Measurements from ENCODE around the gene CHD6. TPM values are rescaled to one million over a fixed set of nuclear protein-coding genes. Genes with fewer than 3 reads are reported as not detected.
A peak's percentile ranks its signal among the peaks of the same experiment; 100 is the strongest.

The CHD6 gene
- total RNA-seq, 6 donors from 2014 or later = 25.4 to 62.9 (median 35.3) TPM

DNA sequence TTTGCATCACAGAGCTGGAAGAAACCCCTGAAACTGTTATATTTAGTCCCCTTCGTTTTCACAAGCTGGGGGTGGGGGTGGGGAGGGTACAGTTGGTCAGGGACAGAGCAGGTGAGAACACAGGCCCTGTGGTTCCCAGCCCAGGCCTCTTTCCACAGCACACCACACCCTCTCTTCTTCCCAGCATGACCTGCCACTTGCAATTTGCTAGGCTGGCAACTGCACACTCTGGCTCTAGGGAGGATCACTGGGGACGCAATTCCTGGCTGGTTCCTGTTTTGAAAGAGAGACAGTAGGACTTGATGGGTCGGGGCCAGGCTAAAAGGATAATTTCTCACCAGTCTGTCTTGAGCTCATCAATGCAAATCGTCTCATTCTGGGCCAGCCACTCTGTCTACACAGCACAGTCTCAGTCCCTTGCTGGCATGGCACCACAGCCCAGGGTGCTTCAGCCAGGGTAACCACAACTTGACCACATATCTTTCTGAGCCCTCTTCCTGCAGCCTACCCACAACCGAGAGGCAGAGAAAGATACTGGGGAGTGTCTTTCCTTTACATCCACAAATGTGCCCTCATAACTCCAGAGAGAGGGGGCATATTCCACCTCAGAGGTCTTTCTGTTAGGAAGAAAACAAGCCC lies 209.9 kb downstream of the CHD6 start:
- no peak overlapping the region for H3K27ac ChIP-seq
- DNase-seq (no peak), ATAC-seq (ENCODE audit: low FRiP score in 2 of 2) (no peak)
- 66 to 69% methylated on average over 5 of the region's 5 CpGs for WGBS, 2 donors
- H3K36me3 ChIP-seq = peaks cover 21 to 100% (median 80%) of the 10 kb centered on the region in 4 donors
- no peaks in the 10 kb centered on the region for H3K9me3 ChIP-seq
- no peak for TF ChIP-seq POLR2A (IDR thresholded peaks at IDR 0.05)
- TF ChIP-seq, protein P1, sequence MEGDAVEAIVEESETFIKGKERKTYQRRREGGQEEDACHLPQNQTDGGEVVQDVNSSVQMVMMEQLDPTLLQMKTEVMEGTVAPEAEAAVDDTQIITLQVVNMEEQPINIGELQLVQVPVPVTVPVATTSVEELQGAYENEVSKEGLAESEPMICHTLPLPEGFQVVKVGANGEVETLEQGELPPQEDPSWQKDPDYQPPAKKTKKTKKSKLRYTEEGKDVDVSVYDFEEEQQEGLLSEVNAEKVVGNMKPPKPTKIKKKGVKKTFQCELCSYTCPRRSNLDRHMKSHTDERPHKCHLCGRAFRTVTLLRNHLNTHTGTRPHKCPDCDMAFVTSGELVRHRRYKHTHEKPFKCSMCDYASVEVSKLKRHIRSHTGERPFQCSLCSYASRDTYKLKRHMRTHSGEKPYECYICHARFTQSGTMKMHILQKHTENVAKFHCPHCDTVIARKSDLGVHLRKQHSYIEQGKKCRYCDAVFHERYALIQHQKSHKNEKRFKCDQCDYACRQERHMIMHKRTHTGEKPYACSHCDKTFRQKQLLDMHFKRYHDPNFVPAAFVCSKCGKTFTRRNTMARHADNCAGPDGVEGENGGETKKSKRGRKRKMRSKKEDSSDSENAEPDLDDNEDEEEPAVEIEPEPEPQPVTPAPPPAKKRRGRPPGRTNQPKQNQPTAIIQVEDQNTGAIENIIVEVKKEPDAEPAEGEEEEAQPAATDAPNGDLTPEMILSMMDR (IDR thresholded peaks at IDR 0.05) = no peak
- TF ChIP-seq EP300 (IDR thresholded peaks at IDR 0.05) = no peak
- no peak for TF ChIP-seq POLR2AphosphoS5 (IDR thresholded peaks at IDR 0.05)
- no peaks in the 10 kb centered on the region for H3K27me3 ChIP-seq
- no peak overlapping the region for H3K4me3 ChIP-seq
- H3K4me1 ChIP-seq = peaks cover 0 to 8% (median 6%) of the 10 kb centered on the region in 4 donors

DNA sequence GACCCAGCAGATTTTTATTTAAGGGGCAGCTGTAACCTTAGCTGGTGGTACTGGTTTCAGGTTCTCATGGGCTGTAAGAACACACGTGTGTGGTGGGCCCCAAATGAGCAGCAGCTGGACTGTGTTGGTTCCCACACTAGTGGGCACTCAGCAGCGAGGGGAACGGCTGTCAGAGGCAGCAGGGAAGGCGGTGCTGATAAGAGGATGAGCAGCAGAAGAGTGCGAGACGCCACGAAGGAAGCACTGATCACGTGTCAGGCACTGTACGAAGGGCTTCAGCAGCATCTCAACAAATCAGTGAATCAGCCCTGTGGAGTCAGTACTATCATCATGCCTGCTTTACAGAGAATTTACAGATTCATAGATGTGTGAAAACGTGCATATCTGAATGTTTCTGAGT lies 210.6 kb downstream of the CHD6 start:
- peaks cover 16 to 100% (median 74%) of the 10 kb centered on the region in 4 donors for H3K36me3 ChIP-seq
- TF ChIP-seq EP300 (IDR thresholded peaks at IDR 0.05) (no peak), POLR2A (IDR thresholded peaks at IDR 0.05) (no peak)
- DNase-seq (no peak), ATAC-seq (ENCODE audit: low FRiP score in 2 of 2) (no peak)
- no peak overlapping the region for H3K4me3 ChIP-seq
- peaks cover 0 to 8% (median 6%) of the 10 kb centered on the region in 4 donors for H3K4me1 ChIP-seq
- no peaks in the 10 kb centered on the region for H3K27me3 ChIP-seq
- no peak overlapping the region for H3K27ac ChIP-seq
- WGBS, 2 donors = 86 to 90% methylated on average over 10 of the region's 10 CpGs
- H3K9me3 ChIP-seq = no peaks in the 10 kb centered on the region

DNA sequence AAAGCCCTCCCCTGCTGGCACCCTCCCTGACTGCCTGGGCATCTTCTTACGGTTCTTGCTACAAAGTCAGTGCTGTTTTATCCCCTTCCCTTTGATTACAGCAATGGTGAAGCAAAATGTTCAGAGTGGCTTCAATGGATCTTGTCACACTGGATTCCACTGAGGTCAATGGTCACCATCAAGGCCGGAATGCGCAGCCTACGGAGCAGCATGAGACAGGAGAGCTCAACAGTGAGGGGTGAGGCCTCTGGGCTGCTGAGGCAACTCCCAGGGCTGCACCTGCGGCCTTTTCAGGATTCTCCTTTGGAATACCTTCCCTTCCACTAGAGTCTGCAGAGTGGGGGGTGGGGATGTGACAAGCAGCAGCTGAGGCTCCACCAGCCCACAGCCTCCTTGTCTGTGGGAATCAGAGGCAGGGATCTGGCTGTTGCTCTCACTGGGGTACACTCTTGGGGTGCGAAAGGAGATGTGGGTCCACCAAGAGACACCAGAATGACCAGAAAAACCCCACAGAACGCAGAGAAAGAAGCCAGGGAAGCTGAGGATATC lies 211.2 kb downstream of the CHD6 start:
- no peaks in the 10 kb centered on the region for H3K9me3 ChIP-seq
- DNase-seq (no peak), ATAC-seq (ENCODE audit: low FRiP score in 2 of 2) (no peak)
- H3K27me3 ChIP-seq = no peaks in the 10 kb centered on the region
- H3K36me3 ChIP-seq = peaks cover 16 to 99% (median 68%) of the 10 kb centered on the region in 4 donors
- H3K4me3 ChIP-seq = no peak overlapping the region
- TF ChIP-seq, protein P1 (IDR thresholded peaks at IDR 0.05) = no peak
- TF ChIP-seq POLR2A (IDR thresholded peaks at IDR 0.05) (no peak), EP300 (IDR thresholded peaks at IDR 0.05) (no peak), POLR2AphosphoS5 (IDR thresholded peaks at IDR 0.05) (no peak)
- peak overlapping the region in 1 of 4 donors; percentile 24 for H3K27ac ChIP-seq
- H3K4me1 ChIP-seq = peaks cover 0 to 8% (median 6%) of the 10 kb centered on the region in 4 donors
- 87 to 89% methylated on average over 7 of the region's 7 CpGs for WGBS, 2 donors

DNA sequence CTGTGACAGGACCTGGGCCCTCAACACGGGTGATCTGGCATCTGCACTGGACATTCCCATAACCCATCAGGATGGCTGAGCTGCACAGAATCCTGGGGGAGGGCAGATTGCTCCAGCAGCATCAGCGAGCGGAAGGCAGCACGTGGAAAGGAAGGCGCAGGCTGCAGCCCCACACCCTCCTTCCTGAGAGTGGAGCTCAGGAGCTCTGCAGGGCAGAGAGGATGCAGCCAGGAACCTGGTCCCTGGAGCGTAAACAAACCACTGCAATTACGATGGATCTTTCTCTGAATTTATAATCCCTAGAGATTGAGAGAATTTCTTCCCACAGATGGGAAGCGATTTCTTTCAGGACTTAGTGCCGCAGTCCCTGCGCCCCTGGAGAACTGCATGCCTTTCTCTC lies 211.8 kb downstream of the CHD6 start:
- Histone ChIP-seq H3K27me3 (no peaks in the 10 kb centered on the region), H3K27ac (peak overlapping the region in 1 of 4 donors; percentile 24), H3K36me3 (peaks cover 16 to 95% (median 64%) of the 10 kb centered on the region in 4 donors), H3K4me1 (peaks cover 0 to 8% (median 6%) of the 10 kb centered on the region in 4 donors), H3K4me3 (no peak overlapping the region), H3K9me3 (no peaks in the 10 kb centered on the region)
- ATAC-seq (ENCODE audit: low FRiP score in 2 of 2) (no peak), DNase-seq (no peak)
- TF ChIP-seq, protein P1 (IDR thresholded peaks at IDR 0.05) = no peak
- TF ChIP-seq POLR2AphosphoS5 (IDR thresholded peaks at IDR 0.05) (no peak), POLR2A (IDR thresholded peaks at IDR 0.05) (no peak), EP300 (IDR thresholded peaks at IDR 0.05) (no peak)
- WGBS, 2 donors = 63 to 79% methylated on average over 9 to 10 of the region's 10 CpGs

DNA sequence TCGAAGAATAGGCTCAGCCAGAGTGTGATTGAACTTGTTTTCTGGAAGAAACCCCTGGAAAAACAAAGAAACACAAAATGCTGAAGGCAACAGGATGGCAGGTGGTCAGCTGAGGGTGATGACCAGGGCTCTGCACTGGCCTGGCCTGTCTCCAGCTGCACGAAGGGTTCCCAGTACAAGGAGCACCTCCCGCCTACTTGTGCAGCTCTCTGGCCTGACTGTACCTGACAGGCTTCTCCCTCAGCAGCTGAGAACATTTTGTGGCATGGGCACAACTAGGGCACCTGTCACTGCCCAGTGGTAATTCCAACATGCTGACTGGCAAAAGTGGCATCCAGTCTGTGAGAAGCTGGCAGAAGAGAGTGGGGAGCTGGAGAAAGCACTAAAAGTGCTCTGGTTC lies 212.7 kb downstream of the CHD6 start:
- DNase-seq = no peak
- TF ChIP-seq, protein P1 (IDR thresholded peaks at IDR 0.05) = no peak
- no peak for TF ChIP-seq POLR2AphosphoS5 (IDR thresholded peaks at IDR 0.05)
- TF ChIP-seq EP300 (IDR thresholded peaks at IDR 0.05) = no peak
- no peak for TF ChIP-seq POLR2A (IDR thresholded peaks at IDR 0.05)
- H3K27ac ChIP-seq = no peak overlapping the region
- H3K9me3 ChIP-seq = no peaks in the 10 kb centered on the region
- H3K4me3 ChIP-seq = no peak overlapping the region
- 91 to 97% methylated on average over 3 of the region's 3 CpGs for WGBS, 2 donors
- no peaks in the 10 kb centered on the region for H3K27me3 ChIP-seq
- peaks cover 16 to 85% (median 56%) of the 10 kb centered on the region in 4 donors for H3K36me3 ChIP-seq
- ATAC-seq (ENCODE audit: low FRiP score in 2 of 2) = no peak
- H3K4me1 ChIP-seq = peaks cover 0 to 8% (median 6%) of the 10 kb centered on the region in 4 donors

All from upper lobe of left lung (tissue), 6 donors.